ENCODE data around the gene VSIR. TPM values are rescaled to one million over a fixed set of nuclear protein-coding genes. Genes with fewer than 3 reads are reported as not detected.
A peak's percentile ranks its signal among the peaks of the same experiment; 100 is the strongest.

Gene VSIR
- total and polyA plus RNA-seq, 12 donors, result 36.6 to 112 (median 69.0) TPM

- peak in 6 of 9 donors; percentile 6 to 52 (median 32) for TF ChIP-seq CTCF (IDR thresholded peaks at IDR 0.05)
Measured at GRCh38 chr10:71746344-71747037, 26.8 kb downstream of the VSIR start.

GRCh38 chr10:71745664-71746250, 27.6 kb downstream of the VSIR start:
- no peak for ATAC-seq
- 78 to 85% methylated on average over 2 of the region's 2 CpGs for WGBS, 2 donors
- intact Hi-C loops (cut with DNase I), result loop anchor here in 1 of 10 donors (1.0 kb wide), 1 partner anchor 22 kb away; no protein-coding TSS in a partner anchor

More at GRCh38 chr10:71746344-71747037, 26.8 kb downstream of the VSIR start:
- DNase-seq (peak; percentile 68 to 79), ATAC-seq (peak; percentile 50 to 74 (median 61))
- intact Hi-C loops (cut with DNase I), result loop anchor here in 1 of 10 donors (1.0 kb wide), 1 partner anchor 21 kb away; no protein-coding TSS in a partner anchor
- Histone ChIP-seq H3K36me3 (peaks cover 0 to 21% (median 14%) of the 10 kb centered on the region in 9 donors), H3K4me1 (peaks cover 43 to 99% (median 57%) of the 10 kb centered on the region in 9 donors), H3K27ac (peak overlapping the region; percentile 64 to 95 (median 88)), H3K4me3 (no peak overlapping the region), H3K27me3 (no peaks in the 10 kb centered on the region), H3K9me3 (peaks cover 0 to 8% (median 0%) of the 10 kb centered on the region in 11 donors)
- WGBS, 2 donors, result 24 to 35% methylated on average over 13 of the region's 13 CpGs

GRCh38 chr10:71744897-71745663, 28.2 kb downstream of the VSIR start:
- Histone ChIP-seq H3K4me3 (no peak overlapping the region), H3K27ac (peak overlapping the region in 6 of 10 donors; percentile 86 to 95 (median 89)), H3K9me3 (peaks cover 0 to 8% (median 0%) of the 10 kb centered on the region in 11 donors), H3K27me3 (no peaks in the 10 kb centered on the region), H3K36me3 (peaks cover 0 to 12% (median under 1%) of the 10 kb centered on the region in 9 donors), H3K4me1 (peaks cover 43 to 99% (median 49%) of the 10 kb centered on the region in 9 donors)
- TF ChIP-seq CTCF (IDR thresholded peaks at IDR 0.05), result no peak
- intact Hi-C loops (cut with DNase I), result no loop called here
- DNase-seq, result no peak
- no peak for ATAC-seq
- 84 to 95% methylated on average over 8 of the region's 8 CpGs for WGBS, 2 donors

More at GRCh38 chr10:71745664-71746250, 27.6 kb downstream of the VSIR start:
- H3K4me3 ChIP-seq, result no peak overlapping the region
- H3K4me1 ChIP-seq, result peaks cover 43 to 99% (median 55%) of the 10 kb centered on the region in 9 donors
- peak overlapping the region; percentile 27 to 95 (median 88) for H3K27ac ChIP-seq
- H3K36me3 ChIP-seq, result peaks cover 0 to 19% (median 7%) of the 10 kb centered on the region in 9 donors
- no peak for TF ChIP-seq CTCF (IDR thresholded peaks at IDR 0.05)
- DNase-seq, result no peak
- H3K9me3 ChIP-seq, result peaks cover 0 to 8% (median 0%) of the 10 kb centered on the region in 11 donors
- no peaks in the 10 kb centered on the region for H3K27me3 ChIP-seq

- intact Hi-C loops (cut with DNase I), result no loop called here
- Histone ChIP-seq H3K27me3 (no peaks in the 10 kb centered on the region), H3K4me3 (no peak overlapping the region), H3K4me1 (peaks cover 31 to 99% (median 38%) of the 10 kb centered on the region in 9 donors), H3K9me3 (peaks cover 0 to 8% (median 0%) of the 10 kb centered on the region in 11 donors), H3K36me3 (peaks cover 0 to 8% (median 0%) of the 10 kb centered on the region in 9 donors), H3K27ac (peak overlapping the region in 1 of 10 donors; percentile 68)
- no peak for DNase-seq
- no peak for TF ChIP-seq CTCF (IDR thresholded peaks at IDR 0.05)
- WGBS, 2 donors, result 88 to 96% methylated on average over 1 of the region's 1 CpG
- ATAC-seq, result no peak
Measured at GRCh38 chr10:71743866-71744265, 29.5 kb downstream of the VSIR start.
